Colon (tissue), 2 donors: Measurements from ENCODE around the gene WNT5B.
"Not testable (repeated sequence)": the region's sequence is repeated elsewhere in the genome, so short reads cannot be mapped to it uniquely, and the experiment has no call there.

Experiments used
- FAIRE-seq: peaks from 2 replicates; lab custom pipeline; 2012; peaks lifted over from hg19 to GRCh38; lab: Jason Lieb, UNC
- donor health status: control.
- donor health status: control.

The WNT5B gene

DNA sequence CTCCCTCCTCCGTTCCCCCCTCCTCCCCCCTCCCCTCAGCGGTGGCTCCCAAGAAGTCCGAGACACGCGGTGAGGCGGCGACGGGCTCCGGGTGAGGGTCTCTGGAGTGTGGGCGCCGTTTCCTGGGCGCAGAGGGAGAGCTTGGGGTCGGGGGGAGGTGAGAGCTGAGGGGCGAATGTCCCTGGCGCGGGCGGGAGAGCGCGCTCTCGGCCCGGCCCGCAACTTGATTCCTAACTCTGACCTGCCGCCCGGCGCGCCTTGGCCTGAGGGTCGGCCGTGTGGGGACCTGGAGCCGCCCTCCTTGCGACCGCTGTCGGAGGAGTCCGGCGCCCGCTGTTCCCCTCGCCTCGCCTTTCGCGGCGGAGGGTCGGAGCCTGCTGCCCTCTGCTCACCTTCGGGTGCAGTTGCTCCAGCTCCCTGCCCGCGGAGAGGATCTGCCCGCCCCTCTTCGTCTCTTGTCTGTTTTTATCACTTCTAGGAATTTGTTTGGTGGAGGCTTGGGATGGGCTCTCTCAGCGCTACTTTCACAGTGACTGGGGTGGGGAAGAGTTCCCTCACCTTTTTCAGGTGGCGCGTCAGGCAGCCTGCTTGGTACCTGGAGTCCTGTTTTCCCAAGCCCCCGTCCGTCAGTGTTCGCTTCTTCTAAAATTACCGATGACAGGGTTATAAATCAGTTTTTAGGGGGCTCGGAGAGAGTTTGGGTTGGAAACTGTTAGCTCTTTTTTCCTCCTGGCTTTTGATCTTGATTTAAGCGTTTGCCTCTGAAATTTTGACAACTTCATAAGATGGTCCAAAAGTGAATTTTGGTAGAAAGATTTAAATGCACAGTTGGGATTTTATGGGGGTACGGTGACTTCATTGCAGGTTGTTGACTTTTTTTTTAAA, 62.3 kb downstream of the WNT5B start:
- FAIRE-seq = no peak

DNA sequence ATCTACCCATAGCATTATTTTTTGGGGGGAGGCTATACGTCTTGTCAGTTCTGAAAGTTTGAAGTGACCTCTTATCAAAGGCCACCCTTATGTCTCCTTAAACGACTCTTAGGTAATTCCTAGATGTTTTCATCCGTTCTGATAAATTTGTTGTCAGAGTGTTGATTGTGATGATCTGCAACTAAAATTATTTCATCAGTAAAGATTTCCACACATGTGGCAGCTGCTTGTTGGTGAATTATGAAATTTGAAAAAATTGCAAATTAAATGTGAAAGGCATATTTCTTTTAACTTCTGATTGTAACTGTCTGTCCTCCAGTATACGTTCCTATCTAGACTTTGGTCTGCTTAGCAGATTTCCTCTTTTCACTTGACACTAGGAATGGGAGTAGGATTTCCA, 63.2 kb downstream of the WNT5B start:
- FAIRE-seq = no peak

DNA sequence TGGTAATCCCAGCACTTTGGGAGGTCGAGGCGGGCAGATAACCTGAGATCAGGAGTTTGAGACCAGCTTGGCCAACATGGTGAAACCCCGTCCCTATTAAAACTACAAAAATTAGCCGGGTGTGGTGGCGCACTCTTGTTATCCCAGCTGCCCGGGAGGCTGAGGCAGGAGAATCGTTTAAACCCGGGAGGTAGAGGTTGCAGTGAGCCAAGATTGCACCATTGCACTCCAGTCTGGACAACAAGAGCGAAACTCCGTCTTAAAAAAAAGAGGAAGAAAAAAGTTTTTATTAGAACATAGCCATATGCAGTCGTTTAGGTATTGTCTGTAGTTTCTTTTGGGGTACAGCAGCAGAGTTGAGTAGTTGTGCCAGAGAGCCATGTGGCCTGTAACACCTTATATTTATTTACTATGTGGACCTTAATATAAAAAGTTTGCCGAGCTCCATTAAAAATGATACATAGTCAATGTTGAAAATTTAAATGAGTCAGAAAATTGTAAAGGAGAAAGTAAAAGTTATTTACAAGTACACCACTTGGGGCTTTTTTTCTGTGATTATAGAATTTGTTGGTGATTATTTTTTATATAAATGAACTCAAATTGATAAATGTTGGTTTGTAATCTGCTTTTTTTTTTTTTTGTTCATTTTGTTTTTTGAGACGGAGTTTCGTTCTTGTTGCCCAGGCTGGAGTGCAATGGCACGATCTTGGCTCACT, 64.0 kb downstream of the WNT5B start:
- no peak for FAIRE-seq

GRCh38 chr12:1695097-1695496, 66.1 kb downstream of the WNT5B start:
- not testable (repeated sequence) for FAIRE-seq

GRCh38 chr12:1695886-1696670, 67.0 kb downstream of the WNT5B start:
- no peak for FAIRE-seq

GRCh38 chr12:1696800-1697199, 67.8 kb downstream of the WNT5B start:
- FAIRE-seq = no peak
